Measurements from ENCODE around the gene PCSK2. TPM values are rescaled to one million over a fixed set of nuclear protein-coding genes. Genes with fewer than 3 reads are reported as not detected.

PCSK2 gene
- total RNA-seq, 1 donor from 2014 or later: 11.5 TPM

GRCh38 chr20:17343656-17344452, 117.0 kb downstream of the PCSK2 start:
- Mint-ChIP-seq H3K4me1 (ENCODE audit: low read depth) (peaks cover 27% of the 10 kb centered on the region), H3K36me3 (ENCODE audit: insufficient read depth) (no peaks in the 10 kb centered on the region), H3K9me3 (ENCODE audit: low read depth) (no peaks in the 10 kb centered on the region), H3K27me3 (peaks cover 65% of the 10 kb centered on the region), H3K27ac (no peak overlapping the region), H3K4me3 (ENCODE audit: low read depth) (no peak overlapping the region)
- DNase-seq (ENCODE audit: low spot score, unreplicated experiment): no peak
- no peak for TF ChIP-seq CTCF (IDR thresholded peaks at IDR 0.05; ENCODE audit: unreplicated experiment)

DNA sequence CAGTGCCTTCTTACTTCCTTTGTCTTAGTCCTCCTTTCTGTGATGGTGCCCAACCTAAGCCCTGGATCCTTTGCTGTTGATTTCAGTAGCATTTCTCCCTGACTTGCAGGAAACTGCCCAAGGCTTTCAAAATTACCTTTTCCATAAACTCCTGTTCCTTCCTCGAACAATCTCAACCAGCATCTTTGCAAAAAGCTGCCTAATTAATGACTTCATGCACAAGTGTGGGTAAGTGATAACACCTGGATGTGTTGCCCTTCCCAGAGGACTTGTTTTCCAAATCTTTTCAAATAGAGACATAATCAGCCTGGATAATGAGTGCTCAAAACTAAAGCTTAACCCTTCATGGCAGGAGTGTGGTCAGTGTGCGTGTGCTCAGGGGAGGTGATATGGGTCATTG, 118.0 kb downstream of the PCSK2 start:
- Mint-ChIP-seq H3K4me1 (ENCODE audit: low read depth) (peaks cover 20% of the 10 kb centered on the region), H3K27ac (no peak overlapping the region), H3K9me3 (ENCODE audit: low read depth) (no peaks in the 10 kb centered on the region), H3K36me3 (ENCODE audit: insufficient read depth) (no peaks in the 10 kb centered on the region), H3K27me3 (peaks cover 62% of the 10 kb centered on the region), H3K4me3 (ENCODE audit: low read depth) (no peak overlapping the region)
- DNase-seq (ENCODE audit: low spot score, unreplicated experiment): no peak
- TF ChIP-seq CTCF (IDR thresholded peaks at IDR 0.05; ENCODE audit: unreplicated experiment): no peak

DNA sequence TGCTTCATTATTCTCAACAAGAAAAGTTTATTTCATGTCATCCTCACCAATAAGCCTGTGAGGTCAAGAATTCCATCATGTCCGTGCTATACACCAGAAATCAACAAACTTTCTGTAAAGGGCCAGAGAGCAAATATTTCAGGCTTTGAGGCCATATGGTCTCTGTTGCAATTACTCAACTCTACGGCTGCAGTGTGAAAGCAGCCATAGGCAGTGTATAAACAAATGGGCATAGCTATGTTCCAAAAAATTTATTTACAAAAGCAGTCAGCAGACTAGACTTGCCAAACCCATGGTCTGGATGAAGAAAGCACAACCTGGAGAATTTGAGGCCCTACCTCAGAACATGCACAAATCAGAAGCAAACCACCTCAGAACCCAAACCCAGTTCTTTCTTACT, 118.5 kb downstream of the PCSK2 start:
- Mint-ChIP-seq H3K4me3 (ENCODE audit: low read depth) (no peak overlapping the region), H3K36me3 (ENCODE audit: insufficient read depth) (no peaks in the 10 kb centered on the region), H3K27ac (no peak overlapping the region), H3K9me3 (ENCODE audit: low read depth) (no peaks in the 10 kb centered on the region), H3K27me3 (peaks cover 57% of the 10 kb centered on the region), H3K4me1 (ENCODE audit: low read depth) (peaks cover 16% of the 10 kb centered on the region)
- TF ChIP-seq CTCF (IDR thresholded peaks at IDR 0.05; ENCODE audit: unreplicated experiment): no peak
- DNase-seq (ENCODE audit: low spot score, unreplicated experiment): no peak

- H3K27me3 Mint-ChIP-seq: peaks cover 23% of the 10 kb centered on the region
- H3K4me1 Mint-ChIP-seq (ENCODE audit: low read depth): no peaks in the 10 kb centered on the region
- no peak for DNase-seq (ENCODE audit: low spot score, unreplicated experiment)
- no peak for TF ChIP-seq CTCF (IDR thresholded peaks at IDR 0.05; ENCODE audit: unreplicated experiment)
- no peaks in the 10 kb centered on the region for H3K9me3 Mint-ChIP-seq (ENCODE audit: low read depth)
- H3K36me3 Mint-ChIP-seq (ENCODE audit: insufficient read depth): no peaks in the 10 kb centered on the region
- no peak overlapping the region for H3K27ac Mint-ChIP-seq
- H3K4me3 Mint-ChIP-seq (ENCODE audit: low read depth): no peak overlapping the region
Observed at GRCh38 chr20:17350321-17350720, 123.5 kb downstream of the PCSK2 start.

DNA sequence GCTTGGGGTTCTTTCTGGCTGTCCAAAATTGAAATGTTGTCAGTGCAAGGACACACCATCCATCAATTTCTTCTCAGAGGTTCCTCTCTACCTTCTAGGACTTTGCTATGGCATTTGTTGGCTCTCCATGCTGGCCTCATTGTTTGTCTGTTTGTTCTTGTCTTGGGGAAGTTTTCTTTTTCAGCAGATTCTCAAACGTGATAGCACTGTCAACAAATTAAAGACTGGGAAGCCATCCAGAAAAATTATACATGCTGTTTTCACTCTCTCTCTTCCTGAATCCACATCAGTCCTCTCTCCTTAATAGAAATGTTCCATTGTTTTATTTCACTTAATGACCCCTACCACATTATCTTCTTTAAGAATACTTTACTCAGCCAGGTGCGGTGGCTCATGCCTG, 130.4 kb downstream of the PCSK2 start:
- no peak overlapping the region for H3K4me3 Mint-ChIP-seq (ENCODE audit: low read depth)
- H3K27ac Mint-ChIP-seq: no peak overlapping the region
- no peaks in the 10 kb centered on the region for H3K9me3 Mint-ChIP-seq (ENCODE audit: low read depth)
- H3K4me1 Mint-ChIP-seq (ENCODE audit: low read depth): peaks cover 10% of the 10 kb centered on the region
- DNase-seq (ENCODE audit: low spot score, unreplicated experiment): no peak
- no peak for TF ChIP-seq CTCF (IDR thresholded peaks at IDR 0.05; ENCODE audit: unreplicated experiment)
- H3K36me3 Mint-ChIP-seq (ENCODE audit: insufficient read depth): no peaks in the 10 kb centered on the region
- no peaks in the 10 kb centered on the region for H3K27me3 Mint-ChIP-seq

Data from progenitor cell of endocrine pancreas (in vitro differentiated cells).